HEK293 (cell line): ENCODE data around the gene P4HA2.

Experiments used
- CTCF ChIP-seq: fragments of 450-650 bp; formaldehyde crosslinking; IDR thresholded peaks from 2 replicates; pipeline ENCODE4 v1.5.1; 2016; ENCODE audit warnings: missing biosample characterization, missing genetic modification characterization
- YY1 ChIP-seq: fragments of 450-650 bp; formaldehyde crosslinking; IDR thresholded peaks from 2 replicates; pipeline ENCODE4 v1.5.1; 2018; ENCODE audit warnings: missing biosample characterization, missing genetic modification characterization
- ZBTB11 ChIP-seq: fragments of 450-650 bp; formaldehyde crosslinking; conservative IDR thresholded peaks from 2 replicates; pipeline ENCODE4 v1.5.1; 2016; ENCODE audit warnings: low read depth, missing biosample characterization, missing genetic modification characterization
- ZNF138 ChIP-seq: fragments of 450-650 bp; formaldehyde crosslinking; IDR thresholded peaks from 2 replicates; pipeline ENCODE4 v1.5.1; 2016; ENCODE audit warnings: missing biosample characterization, missing genetic modification characterization, borderline replicate concordance
- ZNF549 ChIP-seq: fragments of 450-650 bp; IDR thresholded peaks from 2 replicates; pipeline ENCODE4 v1.5.1; 2018; ENCODE audit warnings: missing biosample characterization, missing genetic modification characterization, mild to moderate bottlenecking, inconsistent platforms, moderate library complexity
- ZNF571 ChIP-seq: fragments of 450-650 bp; formaldehyde crosslinking; IDR thresholded peaks from 2 replicates; pipeline ENCODE4 v1.5.0; 2017; ENCODE audit warnings: missing biosample characterization, missing genetic modification characterization
- ZNF830 ChIP-seq: fragments of 450-650 bp; IDR thresholded peaks from 2 replicates; pipeline ENCODE4 v1.5.0; 2018; ENCODE audit warnings: missing biosample characterization, missing genetic modification characterization, low read depth, mild to moderate bottlenecking, moderate library complexity
- ZSCAN5A ChIP-seq: fragments of 450-650 bp; formaldehyde crosslinking; IDR thresholded peaks from 2 replicates; pipeline ENCODE4 v1.5.1; 2016; ENCODE audit warnings: missing biosample characterization, missing genetic modification characterization

GRCh38 chr5:132142459-132142858 lies 85.2 kb downstream of the P4HA2 start:
- no peak for TF ChIP-seq CTCF
- no peak for TF ChIP-seq ZSCAN5A
- TF ChIP-seq ZBTB11 (tag by site-specific recombination) = no peak
- no peak for TF ChIP-seq ZNF571
- TF ChIP-seq ZNF549 = no peak
- TF ChIP-seq ZNF138 (tag by site-specific recombination) = no peak
- no peak for TF ChIP-seq YY1 (tag by site-specific recombination)
- TF ChIP-seq ZNF830 (tag by site-specific recombination) = no peak
